Osteoblast (primary cell): ENCODE data around the gene MMEL1. TPM values are rescaled to one million over a fixed set of nuclear protein-coding genes. Genes with fewer than 3 reads are reported as not detected.
A peak's percentile ranks its signal among the peaks of the same experiment; 100 is the strongest.

ENCODE experiments used
- DNase-seq: peaks from one replicate; pipeline ENCODE4 v3.0.0; 2011; ENCODE audit warnings: low spot score, mixed read lengths; ENCODE audit not compliant: insufficient read length; ENCODE audit errors: missing footprints
- H2AFZ ChIP-seq: 2 replicates; pipeline ENCODE4 v1.6.0; 2011; ENCODE audit warnings: mild to moderate bottlenecking, low read length
- H3K27ac ChIP-seq: 2 replicates; pipeline ENCODE4 v1.5.1; 2011; ENCODE audit warnings: mild to moderate bottlenecking, low read depth, low read length, moderate library complexity
- H3K27me3 ChIP-seq: 2 replicates; pipeline ENCODE4 v1.6.0; 2012; ENCODE audit warnings: mild to moderate bottlenecking, control low read depth, inconsistent platforms, low read length, moderate library complexity; ENCODE audit not compliant: insufficient read depth
- H3K36me3 ChIP-seq: 2 replicates; pipeline ENCODE4 v1.5.1; 2011; ENCODE audit warnings: mild to moderate bottlenecking, low read length, control low read depth, moderate library complexity; ENCODE audit not compliant: insufficient read depth
- H3K4me1 ChIP-seq: 2 replicates; pipeline ENCODE4 v1.5.1; 2011; ENCODE audit warnings: mild to moderate bottlenecking, low read length, control low read depth, moderate library complexity; ENCODE audit not compliant: insufficient read depth
- H3K4me2 ChIP-seq: 2 replicates; pipeline ENCODE4 v1.6.0; 2011; ENCODE audit warnings: mild to moderate bottlenecking, low read length; ENCODE audit not compliant: insufficient read depth
- H3K4me3 ChIP-seq: fragments of 200-600 bp; sonication (generic); 3 replicates; pipeline ENCODE4 v1.5.1; 2012; ENCODE audit warnings: mild to moderate bottlenecking, low read length, inconsistent platforms; ENCODE audit not compliant: insufficient read depth
- H3K79me2 ChIP-seq: 2 replicates; pipeline ENCODE4 v1.6.0; 2012; ENCODE audit warnings: mild to moderate bottlenecking, low read length, control low read depth, inconsistent platforms; ENCODE audit not compliant: insufficient read depth
- H3K9me3 ChIP-seq: 2 replicates; pipeline ENCODE4 v1.5.1; 2011; ENCODE audit warnings: low read depth, low read length, control low read depth
- H4K20me1 ChIP-seq: 2 replicates; pipeline ENCODE4 v1.6.0; 2012; ENCODE audit warnings: mild to moderate bottlenecking, low read length, control low read depth; ENCODE audit not compliant: insufficient read depth
- CTCF ChIP-seq: IDR thresholded peaks from 2 replicates; pipeline ENCODE4 v1.5.1; 2011; ENCODE audit warnings: mild to moderate bottlenecking, low read depth, low read length, moderate library complexity; ENCODE audit errors: extremely low read depth
- total RNA-seq: library from RNA; depleted of rRNA; stranded (reverse); fragments of >200 nt; gene quantifications from 2 replicates; pipeline ENCODE4 v1.2.3, GENCODE V29; 2012

Gene MMEL1
- total RNA-seq, 1 donor, result under 0.01 TPM

- peaks cover 3% of the 10 kb centered on the region for H3K79me2 ChIP-seq
- no peaks in the 10 kb centered on the region for H3K36me3 ChIP-seq
These were observed 73.1 kb downstream of the MMEL1 start for GRCh38 chr1:2559509-2560298.

GRCh38 chr1:2558861-2559260, 74.0 kb downstream of the MMEL1 start:
- Histone ChIP-seq H3K9me3 (no peaks in the 10 kb centered on the region), H2AFZ (no peak overlapping the region), H3K4me2 (no peak overlapping the region), H4K20me1 (no peaks in the 10 kb centered on the region), H3K27me3 (no peaks in the 10 kb centered on the region), H3K79me2 (peaks cover 3% of the 10 kb centered on the region), H3K4me1 (peaks cover 6% of the 10 kb centered on the region), H3K36me3 (no peaks in the 10 kb centered on the region), H3K27ac (no peak overlapping the region), H3K4me3 (no peak overlapping the region)
- no peak for DNase-seq
- no peak for TF ChIP-seq CTCF

More at GRCh38 chr1:2559509-2560298, 73.1 kb downstream of the MMEL1 start:
- no peaks in the 10 kb centered on the region for H4K20me1 ChIP-seq
- no peak overlapping the region for H2AFZ ChIP-seq
- H3K27me3 ChIP-seq, result no peaks in the 10 kb centered on the region
- TF ChIP-seq CTCF, result no peak
- H3K4me3 ChIP-seq, result no peak overlapping the region
- H3K4me2 ChIP-seq, result no peak overlapping the region
- DNase-seq, result peak; percentile 50
- H3K27ac ChIP-seq, result no peak overlapping the region
- peaks cover 6% of the 10 kb centered on the region for H3K4me1 ChIP-seq
- no peaks in the 10 kb centered on the region for H3K9me3 ChIP-seq

GRCh38 chr1:2558420-2558819, 74.4 kb downstream of the MMEL1 start:
- peaks cover 6% of the 10 kb centered on the region for H3K4me1 ChIP-seq
- no peak overlapping the region for H3K27ac ChIP-seq
- H4K20me1 ChIP-seq, result no peaks in the 10 kb centered on the region
- peaks cover 3% of the 10 kb centered on the region for H3K79me2 ChIP-seq
- H3K4me2 ChIP-seq, result no peak overlapping the region
- DNase-seq, result peak; percentile 83
- H3K4me3 ChIP-seq, result no peak overlapping the region
- H3K36me3 ChIP-seq, result no peaks in the 10 kb centered on the region
- no peak for TF ChIP-seq CTCF
- H3K9me3 ChIP-seq, result no peaks in the 10 kb centered on the region
- no peak overlapping the region for H2AFZ ChIP-seq
- no peaks in the 10 kb centered on the region for H3K27me3 ChIP-seq

GRCh38 chr1:2557482-2558400, 75.1 kb downstream of the MMEL1 start:
- Histone ChIP-seq H3K4me3 (no peak overlapping the region), H4K20me1 (no peaks in the 10 kb centered on the region), H3K79me2 (peaks cover 3% of the 10 kb centered on the region), H3K36me3 (no peaks in the 10 kb centered on the region), H3K4me1 (peaks cover 6% of the 10 kb centered on the region), H3K27ac (no peak overlapping the region), H3K9me3 (no peaks in the 10 kb centered on the region), H2AFZ (no peak overlapping the region), H3K4me2 (no peak overlapping the region), H3K27me3 (no peaks in the 10 kb centered on the region)
- no peak for TF ChIP-seq CTCF
- DNase-seq, result peak; percentile 79
